Fibroblast of the aortic adventitia (primary cell): Measurements from ENCODE around the gene PRR35. TPM values are rescaled to one million over a fixed set of nuclear protein-coding genes. Genes with fewer than 3 reads are reported as not detected.

ENCODE experiments used
- DNase-seq: peaks from one replicate; pipeline ENCODE4 v3.0.0-alpha.2; 2010; ENCODE audit warnings: low read depth
- H3K4me3 ChIP-seq: 2 replicates; pipeline ENCODE4 v1.5.1; 2011; ENCODE audit warnings: low read depth, mild to moderate bottlenecking, control low read depth, low read length, moderate library complexity
- small RNA-seq: library from RNA; depleted of rRNA; stranded (forward); fragments of <200 nt; gene quantifications from one replicate; pipeline ENCODE3, GENCODE V24; 2012
- total RNA-seq: library from RNA; depleted of rRNA; stranded (reverse); fragments of >200 nt; gene quantifications from 2 replicates; pipeline ENCODE4 v1.2.3, GENCODE V29; 2012; ENCODE audit warnings: low replicate concordance
- TF ChIP-seq, protein P1 (sequence below): IDR thresholded peaks from 2 replicates; pipeline ENCODE4 v1.5.1; 2011; ENCODE audit warnings: mild to moderate bottlenecking, low read length, control low read depth, inconsistent platforms; ENCODE audit not compliant: insufficient read depth

The PRR35 gene
- total RNA-seq, 1 donor = not detected

DNA sequence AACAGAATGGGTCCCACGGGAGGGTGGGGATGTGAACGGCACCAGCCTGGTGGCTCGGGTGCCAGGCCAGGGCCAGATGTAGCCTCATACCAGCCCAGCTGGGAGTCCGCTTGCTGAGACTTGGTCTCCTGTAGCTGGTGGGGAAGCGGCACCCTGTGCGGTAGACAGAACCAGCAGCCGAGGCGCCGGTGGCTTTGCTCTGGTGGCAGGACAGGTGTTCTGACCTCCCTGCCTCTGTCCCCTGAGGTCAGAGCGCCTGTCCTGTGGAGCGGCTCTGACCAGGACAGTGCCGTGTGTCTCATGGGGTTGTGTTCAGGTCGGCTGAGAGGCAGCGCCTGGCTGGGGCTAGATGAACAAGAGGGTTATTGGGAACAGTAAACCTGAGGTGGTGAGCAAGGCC, 49.8 kb downstream of the PRR35 start:
- DNase-seq = no peak
- TF ChIP-seq, protein P1, sequence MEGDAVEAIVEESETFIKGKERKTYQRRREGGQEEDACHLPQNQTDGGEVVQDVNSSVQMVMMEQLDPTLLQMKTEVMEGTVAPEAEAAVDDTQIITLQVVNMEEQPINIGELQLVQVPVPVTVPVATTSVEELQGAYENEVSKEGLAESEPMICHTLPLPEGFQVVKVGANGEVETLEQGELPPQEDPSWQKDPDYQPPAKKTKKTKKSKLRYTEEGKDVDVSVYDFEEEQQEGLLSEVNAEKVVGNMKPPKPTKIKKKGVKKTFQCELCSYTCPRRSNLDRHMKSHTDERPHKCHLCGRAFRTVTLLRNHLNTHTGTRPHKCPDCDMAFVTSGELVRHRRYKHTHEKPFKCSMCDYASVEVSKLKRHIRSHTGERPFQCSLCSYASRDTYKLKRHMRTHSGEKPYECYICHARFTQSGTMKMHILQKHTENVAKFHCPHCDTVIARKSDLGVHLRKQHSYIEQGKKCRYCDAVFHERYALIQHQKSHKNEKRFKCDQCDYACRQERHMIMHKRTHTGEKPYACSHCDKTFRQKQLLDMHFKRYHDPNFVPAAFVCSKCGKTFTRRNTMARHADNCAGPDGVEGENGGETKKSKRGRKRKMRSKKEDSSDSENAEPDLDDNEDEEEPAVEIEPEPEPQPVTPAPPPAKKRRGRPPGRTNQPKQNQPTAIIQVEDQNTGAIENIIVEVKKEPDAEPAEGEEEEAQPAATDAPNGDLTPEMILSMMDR = no peak
- H3K4me3 ChIP-seq = no peak overlapping the region

DNA sequence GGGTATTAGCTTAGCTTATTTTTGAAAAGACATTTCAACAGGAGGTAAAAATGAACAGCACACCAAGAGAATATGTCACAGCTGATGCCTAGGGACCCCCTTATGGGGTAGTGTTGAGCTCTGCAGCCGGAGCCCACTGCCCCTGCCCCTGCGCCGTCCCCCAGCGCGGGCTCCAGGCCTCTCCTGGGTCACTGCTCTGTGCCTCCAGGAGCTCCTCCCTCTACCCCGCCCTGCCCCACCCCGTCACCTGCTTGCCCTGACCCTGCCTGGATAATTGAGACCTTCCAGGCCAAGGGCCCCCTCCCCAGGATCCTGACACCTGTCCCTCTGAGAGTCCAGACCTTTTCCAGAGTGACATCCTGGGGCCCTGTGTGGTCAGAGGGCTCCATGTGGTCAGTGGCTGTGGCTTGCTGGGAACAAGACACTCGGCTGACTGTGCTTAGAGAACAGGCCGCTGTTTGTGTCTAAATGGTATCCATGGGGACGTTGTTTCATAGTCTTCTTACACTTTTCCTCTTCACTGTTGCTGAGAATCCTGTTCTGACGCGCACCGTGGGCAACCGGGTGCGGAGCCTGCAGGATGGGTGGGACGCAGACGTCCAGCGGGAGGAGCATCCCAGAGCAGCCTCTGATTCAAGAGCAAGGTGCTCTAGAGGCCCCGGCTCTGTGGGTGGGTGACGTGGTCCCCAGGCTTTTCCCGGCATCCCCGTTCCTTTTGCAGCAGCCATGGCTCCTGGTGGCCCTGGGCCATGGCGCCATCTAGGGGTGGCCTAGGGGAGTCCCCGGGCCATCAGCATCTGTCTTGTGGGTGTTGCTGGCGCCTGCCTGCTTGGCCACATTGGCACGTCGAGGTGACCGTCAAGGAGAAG, 50.6 kb downstream of the PRR35 start:
- DNase-seq = no peak
- TF ChIP-seq, protein P1 = peak; percentile 43

DNA sequence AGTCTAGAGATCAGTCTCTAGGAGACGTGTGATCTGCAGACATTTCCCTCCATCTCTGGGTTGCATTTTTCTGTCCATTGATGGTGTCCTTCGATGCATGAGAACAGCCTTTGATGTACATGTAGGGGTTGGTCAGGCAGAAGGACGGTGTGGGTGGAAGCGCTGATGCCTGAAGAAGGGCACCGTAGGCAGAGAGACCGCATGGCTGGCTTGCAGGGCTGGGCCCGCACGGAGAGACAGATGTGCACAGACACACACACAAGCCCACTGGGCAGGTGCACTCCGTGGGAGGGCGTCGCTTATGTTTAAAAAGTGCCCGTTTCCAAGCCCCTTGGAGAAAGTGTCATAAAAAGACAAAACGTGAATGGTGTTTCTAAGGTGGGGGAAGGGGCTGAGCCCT, 54.9 kb downstream of the PRR35 start:
- TF ChIP-seq, protein P1 = no peak
- DNase-seq = no peak
- H3K4me3 ChIP-seq = no peak overlapping the region

More for the DNA sequence above, 50.6 kb downstream of the PRR35 start:
- H3K4me3 ChIP-seq = no peak overlapping the region

Small RNA genes within 50 kb of the gene (small RNA-seq; reads per million reads assigned to genes)
- not detected for gene MIR3176
- gene MIR5587 = 1.0 reads per million, percentile 34 among the genes with 10 or more reads in this experiment
- gene Z98883.1 = not detected

Other genes starting within 250 kb of the PRR35 start
- 13.4 and 26.4 TPM in 2 replicates for gene AXIN1, start 207.7 kb upstream of the PRR35 start, total RNA-seq
- gene MRPL28, start 189.9 kb upstream of the PRR35 start, total RNA-seq = 49.3 and 83.6 TPM in 2 replicates
- gene PGAP6, start 178.4 kb upstream of the PRR35 start, total RNA-seq = 25.2 and 51.2 TPM in 2 replicates
- 35.8 and 75.8 TPM in 2 replicates for gene NME4, start 163.2 kb upstream of the PRR35 start, total RNA-seq
- 6.1 and 8.1 TPM in 2 replicates for gene DECR2, start 158.5 kb upstream of the PRR35 start, total RNA-seq
- 14.7 and 24.4 TPM in 2 replicates for gene RAB11FIP3, start 134.7 kb upstream of the PRR35 start, total RNA-seq
- 31.6 and 43.9 TPM in 2 replicates for gene CAPN15, start 32.7 kb upstream of the PRR35 start, total RNA-seq
- gene NHLRC4, start 6.6 kb downstream of the PRR35 start, total RNA-seq = 2.0 and 2.5 TPM in 2 replicates
- gene PIGQ, start 9.6 kb downstream of the PRR35 start, total RNA-seq = 20.7 and 29.1 TPM in 2 replicates
- 12.0 and 14.6 TPM in 2 replicates for gene RAB40C, start 29.7 kb downstream of the PRR35 start, total RNA-seq
- gene WFIKKN1, start 70.6 kb downstream of the PRR35 start, total RNA-seq = 0.18 and 0.25 TPM in 2 replicates
- gene METTL26, start 75.9 kb downstream of the PRR35 start, total RNA-seq = 85.0 and 86.0 TPM in 2 replicates
- gene MCRIP2, start 81.4 kb downstream of the PRR35 start, total RNA-seq = 13.3 and 22.4 TPM in 2 replicates
- 12.7 and 25.0 TPM in 2 replicates for gene WDR90, start 89.0 kb downstream of the PRR35 start, total RNA-seq
- gene RHOT2, start 107.7 kb downstream of the PRR35 start, total RNA-seq = 24.4 and 34.5 TPM in 2 replicates
- 1.6 and 3.2 TPM in 2 replicates for gene RHBDL1, start 115.3 kb downstream of the PRR35 start, total RNA-seq
- 88.9 and 112 TPM in 2 replicates for gene STUB1, start 120.0 kb downstream of the PRR35 start, total RNA-seq
- 32.0 and 42.8 TPM in 2 replicates for gene JMJD8, start 123.9 kb downstream of the PRR35 start, total RNA-seq
- gene WDR24, start 130.0 kb downstream of the PRR35 start, total RNA-seq = 8.1 and 8.3 TPM in 2 replicates
- gene FBXL16, start 145.4 kb downstream of the PRR35 start, total RNA-seq = under 0.01 TPM in 1 of 2 replicates, not detected in the other
- gene METRN, start 154.7 kb downstream of the PRR35 start, total RNA-seq = 30.7 and 38.8 TPM in 2 replicates
- gene ANTKMT, start 160.8 kb downstream of the PRR35 start, total RNA-seq = 21.8 and 70.1 TPM in 2 replicates
- 1.1 and 1.8 TPM in 2 replicates for gene CCDC78, start 166.0 kb downstream of the PRR35 start, total RNA-seq
- 10.6 and 21.1 TPM in 2 replicates for gene HAGHL, start 166.7 kb downstream of the PRR35 start, total RNA-seq
- gene CIAO3, start 180.6 kb downstream of the PRR35 start, total RNA-seq = 20.0 and 24.7 TPM in 2 replicates
- not detected in 2 replicates for gene MSLN, start 200.3 kb downstream of the PRR35 start, total RNA-seq
- 14.5 and 20.3 TPM in 2 replicates for gene RPUSD1, start 228.0 kb downstream of the PRR35 start, total RNA-seq
- 3.6 and 20.0 TPM in 2 replicates for gene CHTF18, start 228.2 kb downstream of the PRR35 start, total RNA-seq
- not detected in 2 replicates for gene GNG13, start 240.3 kb downstream of the PRR35 start, total RNA-seq